ENCODE measurements around the gene UCKL1.

UCKL1 gene

DNA sequence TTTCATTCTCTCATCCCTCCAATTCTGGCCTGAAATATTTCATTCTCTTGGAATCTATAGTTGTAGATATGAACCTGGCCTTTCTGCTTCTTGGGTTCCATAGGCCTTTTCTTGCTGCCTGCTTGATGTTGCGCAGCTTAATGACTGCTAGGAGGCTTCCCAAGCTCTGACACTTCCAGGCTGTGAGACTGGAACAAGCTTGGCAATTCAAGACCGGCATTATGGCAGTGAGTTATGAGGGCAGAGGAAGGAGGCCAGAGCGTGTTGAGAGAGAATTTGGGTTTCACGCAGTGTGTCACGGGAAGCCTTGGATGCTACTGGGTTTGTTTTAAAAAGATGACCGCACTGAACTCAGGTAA, 62.2 kb downstream of the UCKL1 start:
- no peak for DNase-seq (ENCODE audit: extremely low spot score)
- TF ChIP-seq BHLHE40 (IDR thresholded peaks at IDR 0.05; ENCODE audit: borderline replicate concordance) (no peak), HDGF (IDR thresholded peaks at IDR 0.05; ENCODE audit: borderline replicate concordance) (no peak), SUZ12 (IDR thresholded peaks at IDR 0.05) (no peak), L3MBTL2 (conservative IDR thresholded peaks at IDR 0.05) (no peak), FOXA1 (IDR thresholded peaks at IDR 0.05) (no peak), LEF1 (IDR thresholded peaks at IDR 0.05; ENCODE audit: borderline replicate concordance) (no peak), SP1 (IDR thresholded peaks at IDR 0.05) (no peak), FOXK2 (IDR thresholded peaks at IDR 0.05) (no peak), TARDBP (IDR thresholded peaks at IDR 0.05) (no peak), NFRKB (IDR thresholded peaks at IDR 0.05) (no peak), ARNT (IDR thresholded peaks at IDR 0.05) (no peak)
- ChIA-PET CTCF (interaction anchor here (1.0 kb wide), 1 partner anchor 74 kb away, joined by 3 read pairs; no protein-coding TSS in a partner anchor), POLR2A (interaction anchor here (0.5 to 1.8 kb wide), 3 partner anchors 18 to 62 kb away, joined by 3 to 10 read pairs (median 3); partner anchors contain the start of genes TPD52L2 and UCKL1)

DNA sequence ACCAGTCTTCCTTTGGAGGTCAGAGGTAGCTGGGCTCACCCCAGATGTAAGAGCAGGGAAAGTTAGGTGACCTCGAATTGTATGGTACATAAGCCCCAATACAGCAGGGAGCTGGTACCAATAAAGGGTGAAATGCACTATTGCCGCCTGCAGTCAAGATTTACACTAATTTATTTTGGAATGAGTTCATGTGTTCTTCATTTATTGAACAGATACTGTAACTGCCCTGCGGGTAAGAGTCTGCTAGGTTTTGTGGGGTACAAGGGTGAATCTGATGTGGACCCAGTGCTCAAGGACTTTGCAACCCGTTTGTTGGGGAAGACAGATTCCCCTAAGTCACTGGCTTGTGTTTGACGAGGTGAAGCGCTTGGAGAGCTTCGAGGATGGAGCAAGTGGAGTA, 63.8 kb downstream of the UCKL1 start:
- ChIA-PET POLR2A (interaction anchor here (0.5 kb wide), 1 partner anchor 28 kb away, joined by 3 read pairs; the partner anchor contains the start of gene TPD52L2), CTCF (no interaction called here)
- DNase-seq (ENCODE audit: extremely low spot score): no peak
- TF ChIP-seq LEF1 (IDR thresholded peaks at IDR 0.05; ENCODE audit: borderline replicate concordance) (no peak), HDGF (IDR thresholded peaks at IDR 0.05; ENCODE audit: borderline replicate concordance) (no peak), SUZ12 (IDR thresholded peaks at IDR 0.05) (no peak), NFRKB (IDR thresholded peaks at IDR 0.05) (no peak), FOXK2 (IDR thresholded peaks at IDR 0.05) (no peak), CTBP1 (IDR thresholded peaks at IDR 0.05; ENCODE audit: borderline replicate concordance) (no peak), ZNF384 (IDR thresholded peaks at IDR 0.05) (no peak), L3MBTL2 (conservative IDR thresholded peaks at IDR 0.05) (no peak)
- TF ChIP-seq, protein P1, sequence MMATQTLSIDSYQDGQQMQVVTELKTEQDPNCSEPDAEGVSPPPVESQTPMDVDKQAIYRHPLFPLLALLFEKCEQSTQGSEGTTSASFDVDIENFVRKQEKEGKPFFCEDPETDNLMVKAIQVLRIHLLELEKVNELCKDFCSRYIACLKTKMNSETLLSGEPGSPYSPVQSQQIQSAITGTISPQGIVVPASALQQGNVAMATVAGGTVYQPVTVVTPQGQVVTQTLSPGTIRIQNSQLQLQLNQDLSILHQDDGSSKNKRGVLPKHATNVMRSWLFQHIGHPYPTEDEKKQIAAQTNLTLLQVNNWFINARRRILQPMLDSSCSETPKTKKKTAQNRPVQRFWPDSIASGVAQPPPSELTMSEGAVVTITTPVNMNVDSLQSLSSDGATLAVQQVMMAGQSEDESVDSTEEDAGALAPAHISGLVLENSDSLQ (IDR thresholded peaks at IDR 0.05): no peak

DNA sequence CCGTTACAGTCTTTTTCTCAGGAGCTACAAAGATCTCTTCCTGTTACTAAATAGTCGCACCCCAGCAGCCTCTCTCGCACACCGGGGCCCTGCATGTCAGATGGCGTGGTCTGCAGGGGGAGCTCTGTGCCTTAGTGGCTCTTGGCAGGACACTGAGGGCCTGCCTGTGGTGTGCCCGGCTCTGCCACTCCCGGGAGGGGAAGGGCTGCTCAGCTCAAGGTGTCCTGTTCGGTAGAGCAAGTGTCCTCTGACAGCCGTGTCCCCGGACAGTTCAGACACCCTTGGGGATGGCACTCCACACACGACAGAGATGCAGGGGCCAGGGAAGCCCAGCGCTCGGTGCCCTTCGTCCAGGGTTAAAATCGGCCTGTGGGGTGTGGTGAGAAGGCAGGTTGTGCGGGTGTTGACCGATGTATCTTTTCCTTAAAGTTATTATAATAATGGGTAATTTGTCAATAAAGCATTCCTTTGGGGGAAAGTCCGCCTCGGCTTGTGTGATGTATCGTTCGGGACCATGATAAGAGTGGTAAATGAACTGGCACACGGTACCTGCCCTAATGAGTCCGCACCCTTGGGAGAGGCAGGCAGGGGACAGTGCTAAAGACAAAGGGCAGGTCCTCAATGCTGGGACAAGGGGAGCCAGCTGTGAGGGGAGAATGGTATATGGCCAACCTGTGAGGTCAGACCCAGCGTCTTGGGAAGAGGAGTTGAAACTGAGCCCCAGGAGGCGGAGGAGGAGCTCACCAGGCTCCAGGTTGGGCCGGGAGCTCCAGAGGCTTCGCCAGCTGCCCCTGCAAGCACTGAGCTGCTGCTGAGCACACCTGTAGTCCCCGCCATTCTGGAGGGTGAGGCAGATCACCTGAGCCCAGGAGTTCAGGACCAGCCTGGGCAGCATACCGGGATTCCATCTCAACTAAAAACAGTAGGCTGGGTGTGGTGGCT, 64.9 kb downstream of the UCKL1 start:
- TF ChIP-seq NFRKB (IDR thresholded peaks at IDR 0.05) (no peak), L3MBTL2 (conservative IDR thresholded peaks at IDR 0.05) (no peak), SP1 (IDR thresholded peaks at IDR 0.05) (no peak), BHLHE40 (IDR thresholded peaks at IDR 0.05; ENCODE audit: borderline replicate concordance) (no peak), CTBP1 (IDR thresholded peaks at IDR 0.05; ENCODE audit: borderline replicate concordance) (no peak), ZNF384 (IDR thresholded peaks at IDR 0.05) (no peak), LEF1 (IDR thresholded peaks at IDR 0.05; ENCODE audit: borderline replicate concordance) (no peak), FOXK2 (IDR thresholded peaks at IDR 0.05) (no peak), FOXM1 (IDR thresholded peaks at IDR 0.05; ENCODE audit: borderline replicate concordance) (no peak), TARDBP (IDR thresholded peaks at IDR 0.05) (no peak), HDGF (IDR thresholded peaks at IDR 0.05; ENCODE audit: borderline replicate concordance) (no peak), ELF4 (IDR thresholded peaks at IDR 0.05) (no peak), FOXA1 (IDR thresholded peaks at IDR 0.05) (no peak), SUZ12 (IDR thresholded peaks at IDR 0.05) (no peak), ARNT (IDR thresholded peaks at IDR 0.05) (no peak)
- TF ChIP-seq, protein P1 (IDR thresholded peaks at IDR 0.05): no peak
- ChIA-PET CTCF (no interaction called here), POLR2A (interaction anchor here (1.4 to 1.5 kb wide), 2 partner anchors 25 to 65 kb away, joined by 3 read pairs; partner anchors contain the start of gene UCKL1)
- DNase-seq (ENCODE audit: extremely low spot score): no peak

DNA sequence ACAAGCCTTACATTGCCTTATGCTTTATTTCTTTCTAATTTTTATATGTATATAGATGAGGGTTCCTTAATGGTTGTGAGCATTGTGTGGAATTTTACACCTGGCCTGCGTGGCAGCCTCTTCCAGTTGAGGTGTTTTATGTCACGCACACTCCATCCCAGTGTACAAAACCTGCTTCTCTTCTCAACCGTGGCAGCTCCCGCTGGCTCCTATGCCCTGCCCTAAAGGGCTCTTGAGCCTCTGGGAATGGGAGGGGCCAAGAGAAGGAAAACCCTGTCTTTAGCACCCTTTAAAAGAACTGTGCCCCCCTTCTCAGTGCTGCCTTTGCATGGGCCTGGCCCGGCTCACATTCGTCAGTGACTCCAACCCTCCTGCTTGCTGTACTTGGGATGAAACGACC, 65.6 kb downstream of the UCKL1 start:
- TF ChIP-seq FOXK2 (IDR thresholded peaks at IDR 0.05): no peak
- TF ChIP-seq NFRKB (IDR thresholded peaks at IDR 0.05): no peak
- TF ChIP-seq CTBP1 (IDR thresholded peaks at IDR 0.05; ENCODE audit: borderline replicate concordance): no peak
- no peak for TF ChIP-seq ELF4 (IDR thresholded peaks at IDR 0.05)
- TF ChIP-seq TARDBP (IDR thresholded peaks at IDR 0.05): no peak
- TF ChIP-seq FOXA1 (IDR thresholded peaks at IDR 0.05): no peak
- TF ChIP-seq BHLHE40 (IDR thresholded peaks at IDR 0.05; ENCODE audit: borderline replicate concordance): no peak
- no peak for TF ChIP-seq SUZ12 (IDR thresholded peaks at IDR 0.05)
- no peak for TF ChIP-seq HDGF (IDR thresholded peaks at IDR 0.05; ENCODE audit: borderline replicate concordance)
- no peak for TF ChIP-seq ARNT (IDR thresholded peaks at IDR 0.05)
- TF ChIP-seq SP1 (IDR thresholded peaks at IDR 0.05): no peak
- TF ChIP-seq L3MBTL2 (conservative IDR thresholded peaks at IDR 0.05): no peak
- no peak for TF ChIP-seq LEF1 (IDR thresholded peaks at IDR 0.05; ENCODE audit: borderline replicate concordance)
- TF ChIP-seq, protein P1 (IDR thresholded peaks at IDR 0.05): no peak
- TF ChIP-seq FOXM1 (IDR thresholded peaks at IDR 0.05; ENCODE audit: borderline replicate concordance): no peak
- no peak for TF ChIP-seq ZNF384 (IDR thresholded peaks at IDR 0.05)
- CTCF ChIA-PET: no interaction called here
- POLR2A ChIA-PET: interaction anchor here (1.4 to 1.5 kb wide), 2 partner anchors 24 to 66 kb away, joined by 3 read pairs; partner anchors contain the start of gene UCKL1
- no peak for DNase-seq (ENCODE audit: extremely low spot score)

DNA sequence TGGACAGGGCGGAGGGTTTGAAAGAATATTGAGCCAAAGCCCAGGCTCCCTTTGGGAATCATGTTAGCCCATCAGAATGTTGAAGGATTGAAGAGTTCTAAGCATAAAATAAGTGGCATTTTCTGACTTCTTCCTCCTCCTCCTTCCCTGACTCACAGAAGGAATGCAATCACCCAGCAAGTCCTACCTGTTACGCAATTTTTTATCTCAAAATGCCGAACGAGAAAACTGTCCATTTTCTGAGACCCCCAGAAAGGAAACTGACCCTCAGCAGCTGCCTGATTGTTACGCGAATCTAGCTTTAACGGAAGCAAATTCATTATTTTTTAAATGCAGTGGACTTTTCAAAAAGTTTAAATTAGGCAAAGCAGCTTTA, 66.0 kb downstream of the UCKL1 start:
- POLR2A ChIA-PET: no interaction called here
- TF ChIP-seq ELF4 (IDR thresholded peaks at IDR 0.05): no peak
- no peak for TF ChIP-seq FOXA1 (IDR thresholded peaks at IDR 0.05)
- TF ChIP-seq, protein P1 (IDR thresholded peaks at IDR 0.05): no peak
- no peak for TF ChIP-seq NFRKB (IDR thresholded peaks at IDR 0.05)
- TF ChIP-seq LEF1 (IDR thresholded peaks at IDR 0.05; ENCODE audit: borderline replicate concordance): no peak
- TF ChIP-seq BHLHE40 (IDR thresholded peaks at IDR 0.05; ENCODE audit: borderline replicate concordance): no peak
- no peak for TF ChIP-seq HDGF (IDR thresholded peaks at IDR 0.05; ENCODE audit: borderline replicate concordance)
- no peak for TF ChIP-seq SUZ12 (IDR thresholded peaks at IDR 0.05)
- DNase-seq (ENCODE audit: extremely low spot score): no peak
- CTCF ChIA-PET: no interaction called here
